ENCODE data around the gene RASSF5. TPM values are rescaled to one million over a fixed set of nuclear protein-coding genes. Genes with fewer than 3 reads are reported as not detected.
"Not testable (repeated sequence)": the region's sequence is repeated elsewhere in the genome, so short reads cannot be mapped to it uniquely, and the experiment has no call there.

The RASSF5 gene
- total RNA-seq, 4 donors from 2014 or later: 6.6 to 23.0 (median 10.5) TPM

GRCh38 chr1:206606867-206607266 is 99.5 kb downstream of the RASSF5 start:
- H3K36me3 ChIP-seq: peaks cover 60 to 91% (median 85%) of the 10 kb centered on the region in 4 donors
- WGBS: 60% methylated on average over 3 of the region's 3 CpGs
- intact Hi-C loops (cut with DNase I): loop anchor here (10.0 kb wide), 1 partner anchor 378 kb away; no protein-coding TSS in a partner anchor

GRCh38 chr1:206608108-206608698 is 100.9 kb downstream of the RASSF5 start:
- H3K9me3 ChIP-seq: no peaks in the 10 kb centered on the region
- DNase-seq (ENCODE audit: extremely low spot score): no peak
- peaks cover 47 to 78% (median 71%) of the 10 kb centered on the region in 4 donors for H3K36me3 ChIP-seq
- intact Hi-C loops (cut with DNase I): loop anchor here (10.0 kb wide), 1 partner anchor 377 kb away; no protein-coding TSS in a partner anchor
- WGBS: 80% methylated on average over 7 of the region's 7 CpGs
- H3K4me1 ChIP-seq: peaks cover 8 to 18% (median 10%) of the 10 kb centered on the region in 4 donors
- no peak overlapping the region for H3K27ac ChIP-seq (replicated peaks in 1 of 4)
- no peak overlapping the region for H3K4me3 ChIP-seq
- TF ChIP-seq POLR2AphosphoS5 (IDR thresholded peaks at IDR 0.05) (no peak), POLR2A (IDR thresholded peaks at IDR 0.05; ENCODE audit: low read depth) (no peak), CTCF (IDR thresholded peaks at IDR 0.05) (peak; percentile 51 to 66 (median 55)), EP300 (IDR thresholded peaks at IDR 0.05) (no peak)
- no peaks in the 10 kb centered on the region for H3K27me3 ChIP-seq

More at GRCh38 chr1:206606867-206607266, 99.5 kb downstream of the RASSF5 start:
- TF ChIP-seq EP300 (IDR thresholded peaks at IDR 0.05) (no peak), CTCF (IDR thresholded peaks at IDR 0.05) (no peak), POLR2A (IDR thresholded peaks at IDR 0.05; ENCODE audit: low read depth) (no peak), POLR2AphosphoS5 (IDR thresholded peaks at IDR 0.05) (no peak)
- Histone ChIP-seq H3K9me3 (no peaks in the 10 kb centered on the region), H3K4me3 (no peak overlapping the region), H3K27me3 (no peaks in the 10 kb centered on the region), H3K27ac (replicated peaks in 1 of 4) (no peak overlapping the region), H3K4me1 (peaks cover 8 to 13% (median 10%) of the 10 kb centered on the region in 4 donors)
- DNase-seq (ENCODE audit: extremely low spot score): no peak

GRCh38 chr1:206609229-206609991 is 102.1 kb downstream of the RASSF5 start:
- Histone ChIP-seq H3K4me3 (no peak overlapping the region), H3K27me3 (no peaks in the 10 kb centered on the region), H3K9me3 (no peaks in the 10 kb centered on the region), H3K4me1 (peaks cover 8 to 18% (median 10%) of the 10 kb centered on the region in 4 donors), H3K27ac (replicated peaks in 1 of 4) (no peak overlapping the region), H3K36me3 (peaks cover 39 to 65% (median 59%) of the 10 kb centered on the region in 4 donors)
- no peak for DNase-seq (ENCODE audit: extremely low spot score)
- TF ChIP-seq EP300 (IDR thresholded peaks at IDR 0.05): no peak
- TF ChIP-seq CTCF (IDR thresholded peaks at IDR 0.05): no peak
- TF ChIP-seq POLR2A (IDR thresholded peaks at IDR 0.05; ENCODE audit: low read depth): no peak
- no peak for TF ChIP-seq POLR2AphosphoS5 (IDR thresholded peaks at IDR 0.05)
- WGBS: 57% methylated on average over 4 of the region's 4 CpGs
- intact Hi-C loops (cut with DNase I): loop anchor here (10.0 kb wide), 1 partner anchor 375 kb away; no protein-coding TSS in a partner anchor

GRCh38 chr1:206612129-206612876 is 105.0 kb downstream of the RASSF5 start, which contains the start of gene EIF2D:
EIF2D (minus strand) TSS chr1:206612465; CDS start chr1:206612342, 123 bp downstream.
- TF ChIP-seq EP300 (IDR thresholded peaks at IDR 0.05): no peak
- TF ChIP-seq CTCF (IDR thresholded peaks at IDR 0.05): peak in 2 of 3 experiments; percentile 96
- TF ChIP-seq POLR2AphosphoS5 (IDR thresholded peaks at IDR 0.05): peak; percentile 84 to 94
- peak; percentile 35 for TF ChIP-seq POLR2A (IDR thresholded peaks at IDR 0.05; ENCODE audit: low read depth)
- 7% methylated on average over 30 of the region's 48 CpGs for WGBS
- intact Hi-C loops (cut with DNase I): no loop called here
- peak; percentile 96 for DNase-seq (ENCODE audit: extremely low spot score)
- Histone ChIP-seq H3K9me3 (no peaks in the 10 kb centered on the region), H3K36me3 (peaks cover 20 to 37% (median 31%) of the 10 kb centered on the region in 4 donors), H3K4me1 (peaks cover 8 to 18% (median 10%) of the 10 kb centered on the region in 4 donors), H3K4me3 (peak within 1 kb of the TSS; percentile 62 to 73 (median 66)), H3K27ac (replicated peaks in 1 of 4) (peak within 1 kb of the TSS; percentile 80 to 85 (median 82)), H3K27me3 (no peaks in the 10 kb centered on the region)

GRCh38 chr1:206626396-206626795 is 119.1 kb downstream of the RASSF5 start:
- H3K27me3 ChIP-seq; H3K27ac ChIP-seq (replicated peaks in 1 of 4); intact Hi-C loops (cut with DNase I); H3K4me1 ChIP-seq; H3K36me3 ChIP-seq; H3K9me3 ChIP-seq; DNase-seq (ENCODE audit: extremely low spot score); H3K4me3 ChIP-seq: not testable (repeated sequence)
- 93% methylated on average over 2 of the region's 2 CpGs for WGBS
